ENCODE data around the gene UAP1. TPM values are rescaled to one million over a fixed set of nuclear protein-coding genes. Genes with fewer than 3 reads are reported as not detected.

Gene UAP1
- total and polyA plus RNA-seq, 2 donors (not counting 3 experiments of a cell fraction or from before 2014, with no cell fraction given) = 30.6 to 89.8 TPM

- Histone ChIP-seq H3K9me3 (replicated peaks; ENCODE audit: control insufficient read depth, insufficient read depth, low read length) (no peaks in the 10 kb centered on the region), H3K4me1 (ENCODE audit: control insufficient read depth, extremely low read depth, insufficient read depth, low read length) (peaks cover 17% of the 10 kb centered on the region), H3K9ac (replicated peaks; ENCODE audit: extremely low read depth, insufficient read depth, low read length) (no peak overlapping the region), H3K27me3 (ENCODE audit: control insufficient read depth in 2 of 2, insufficient read depth in 2 of 2, low read length in 2 of 2) (no peaks in the 10 kb centered on the region), H2AFZ (ENCODE audit: low read depth, low read length) (no peak overlapping the region), H3K79me2 (ENCODE audit: control insufficient read depth, insufficient read depth, low read length) (no peaks in the 10 kb centered on the region), H3K4me2 (ENCODE audit: insufficient read depth, low read length) (no peak overlapping the region), H3K36me3 (ENCODE audit: control insufficient read depth in 2 of 2, extremely low read depth in 1 of 2, insufficient read depth in 2 of 2, low read length in 2 of 2) (no peaks in the 10 kb centered on the region), H3K27ac (ENCODE audit: insufficient read depth, low read depth, low read length) (no peak overlapping the region), H3K4me3 (replicated peaks in 1 of 3; ENCODE audit: insufficient read depth in 1 of 3, low read depth in 1 of 3, low read length in 3 of 3) (no peak overlapping the region), H3K9me1 (replicated peaks; ENCODE audit: control insufficient read depth, extremely low read depth, insufficient read depth, low read length) (no peaks in the 10 kb centered on the region), H4K20me1 (replicated peaks; ENCODE audit: control insufficient read depth, extremely low read depth, insufficient read depth, low read length) (no peaks in the 10 kb centered on the region)
- ChIA-PET POLR2A (no interaction called here), CTCF (interaction anchor here (0.7 to 1.9 kb wide), 3 partner anchors 8 to 175 kb away, joined by 5 to 14 read pairs (median 5); no protein-coding TSS in a partner anchor)
- no peak for FAIRE-seq
- DNase-seq (ENCODE audit: low read depth, low spot score) = no peak
- dilution Hi-C loops (cut with MboI; ENCODE audit: extremely low pct_ligation_motif_present, low sequenced_read_pairs) = no loop called here
- TF ChIP-seq EZH2 (IDR thresholded peaks at IDR 0.05; ENCODE audit: borderline replicate concordance, low read depth, low read length, severe bottlenecking) (no peak), CTCF (IDR thresholded peaks at IDR 0.05; ENCODE audit: extremely low read depth in 1 of 2, insufficient read depth in 1 of 2, low read depth in 1 of 2, low read length in 2 of 2) (no peak), MYC (IDR thresholded peaks at IDR 0.05; ENCODE audit: low read depth, low read length) (no peak), MAX (IDR thresholded peaks at IDR 0.05; ENCODE audit: insufficient read depth, insufficient read length) (no peak), FOS (IDR thresholded peaks at IDR 0.05; ENCODE audit: borderline replicate concordance, insufficient read depth, low read length) (no peak), POLR2A (IDR thresholded peaks at IDR 0.05; ENCODE audit: low read depth, low read length) (no peak), GATA2 (IDR thresholded peaks at IDR 0.05; ENCODE audit: insufficient read depth, insufficient read length, low read depth, low read length) (no peak), JUN (IDR thresholded peaks at IDR 0.05; ENCODE audit: borderline replicate concordance, insufficient read depth, insufficient read length, low read depth) (no peak), POLR2AphosphoS5 (IDR thresholded peaks at IDR 0.05; ENCODE audit: insufficient read depth, low read depth, low read length) (no peak)
- no TSS peak for BruUV-seq (replicated peaks)
- intact Hi-C loops (cut with micrococcal nuclease) = loop anchor here (5.0 kb wide), 1 partner anchor 273 kb away; no protein-coding TSS in a partner anchor
These were observed 64.2 kb downstream of the UAP1 start for GRCh38 chr1:162625679-162626078.
